Measurements from ENCODE around the gene PPARA.
A peak's percentile ranks its signal among the peaks of the same experiment; 100 is the strongest.

The PPARA gene

GRCh38 chr22:46115388-46115678, 35.0 kb upstream of the PPARA start:
- no peak for DNase-seq (ENCODE audit: insufficient read length)
- no peak for FAIRE-seq
- TF ChIP-seq POLR2A (IDR thresholded peaks at IDR 0.05; ENCODE audit: low read depth, low read length) = no peak
- TF ChIP-seq TAF1 (IDR thresholded peaks at IDR 0.05; ENCODE audit: borderline replicate concordance, low read depth, low read length) = no peak
- TF ChIP-seq POLR2AphosphoS5 (IDR thresholded peaks at IDR 0.05; ENCODE audit: low read depth, low read length) = no peak

GRCh38 chr22:46115755-46116490, 34.4 kb upstream of the PPARA start:
- no peak for FAIRE-seq

GRCh38 chr22:46116491-46116958, 33.8 kb upstream of the PPARA start:
- FAIRE-seq = peak; percentile 95
- TF ChIP-seq TAF1 (IDR thresholded peaks at IDR 0.05; ENCODE audit: borderline replicate concordance, low read depth, low read length) = no peak
- no peak for TF ChIP-seq POLR2AphosphoS5 (IDR thresholded peaks at IDR 0.05; ENCODE audit: low read depth, low read length)
- no peak for TF ChIP-seq POLR2A (IDR thresholded peaks at IDR 0.05; ENCODE audit: low read depth, low read length)
- DNase-seq (ENCODE audit: insufficient read length) = peak; percentile 99

More at GRCh38 chr22:46115755-46116490, 34.4 kb upstream of the PPARA start:
- TF ChIP-seq POLR2AphosphoS5 (IDR thresholded peaks at IDR 0.05; ENCODE audit: low read depth, low read length) (no peak), POLR2A (IDR thresholded peaks at IDR 0.05; ENCODE audit: low read depth, low read length) (no peak)
- DNase-seq (ENCODE audit: insufficient read length) = no peak

GRCh38 chr22:46117206-46118199, 32.8 kb upstream of the PPARA start:
- no peak for FAIRE-seq
- no peak for TF ChIP-seq TAF1 (IDR thresholded peaks at IDR 0.05; ENCODE audit: borderline replicate concordance, low read depth, low read length)
- TF ChIP-seq POLR2A (IDR thresholded peaks at IDR 0.05; ENCODE audit: low read depth, low read length) = no peak
- no peak for TF ChIP-seq POLR2AphosphoS5 (IDR thresholded peaks at IDR 0.05; ENCODE audit: low read depth, low read length)
- DNase-seq (ENCODE audit: insufficient read length) = no peak

GRCh38 chr22:46119093-46119728, 31.1 kb upstream of the PPARA start:
- DNase-seq (ENCODE audit: insufficient read length) = no peak
- FAIRE-seq = no peak
- no peak for TF ChIP-seq POLR2A (IDR thresholded peaks at IDR 0.05; ENCODE audit: low read depth, low read length)
- no peak for TF ChIP-seq TAF1 (IDR thresholded peaks at IDR 0.05; ENCODE audit: borderline replicate concordance, low read depth, low read length)

- DNase-seq (ENCODE audit: insufficient read length) = no peak
- TF ChIP-seq POLR2A (IDR thresholded peaks at IDR 0.05; ENCODE audit: low read depth, low read length) (no peak), TAF1 (IDR thresholded peaks at IDR 0.05; ENCODE audit: borderline replicate concordance, low read depth, low read length) (no peak), POLR2AphosphoS5 (IDR thresholded peaks at IDR 0.05; ENCODE audit: low read depth, low read length) (no peak)
- FAIRE-seq = no peak
Observed at GRCh38 chr22:46119729-46120419, 30.5 kb upstream of the PPARA start.

- no peak for TF ChIP-seq TAF1 (IDR thresholded peaks at IDR 0.05; ENCODE audit: borderline replicate concordance, low read depth, low read length)
- TF ChIP-seq POLR2AphosphoS5 (IDR thresholded peaks at IDR 0.05; ENCODE audit: low read depth, low read length) = no peak
- DNase-seq (ENCODE audit: insufficient read length) (no peak), FAIRE-seq (no peak)
Observed at GRCh38 chr22:46120420-46120737, 29.9 kb upstream of the PPARA start.

- FAIRE-seq = no peak
- DNase-seq (ENCODE audit: insufficient read length) = no peak
- TF ChIP-seq TAF1 (IDR thresholded peaks at IDR 0.05; ENCODE audit: borderline replicate concordance, low read depth, low read length) = no peak
- TF ChIP-seq POLR2AphosphoS5 (IDR thresholded peaks at IDR 0.05; ENCODE audit: low read depth, low read length) = no peak
- no peak for TF ChIP-seq POLR2A (IDR thresholded peaks at IDR 0.05; ENCODE audit: low read depth, low read length)
Observed at GRCh38 chr22:46121079-46121478, 29.2 kb upstream of the PPARA start.

- no peak for TF ChIP-seq POLR2A (IDR thresholded peaks at IDR 0.05; ENCODE audit: low read depth, low read length)
- TF ChIP-seq POLR2AphosphoS5 (IDR thresholded peaks at IDR 0.05; ENCODE audit: low read depth, low read length) = no peak
- TF ChIP-seq TAF1 (IDR thresholded peaks at IDR 0.05; ENCODE audit: borderline replicate concordance, low read depth, low read length) = no peak
- FAIRE-seq (no peak), DNase-seq (ENCODE audit: insufficient read length) (no peak)
Observed at GRCh38 chr22:46121523-46122287, 28.6 kb upstream of the PPARA start.

- TF ChIP-seq TAF1 (IDR thresholded peaks at IDR 0.05; ENCODE audit: borderline replicate concordance, low read depth, low read length) (no peak), POLR2A (IDR thresholded peaks at IDR 0.05; ENCODE audit: low read depth, low read length) (no peak), POLR2AphosphoS5 (IDR thresholded peaks at IDR 0.05; ENCODE audit: low read depth, low read length) (no peak)
- peak; percentile 93 for DNase-seq (ENCODE audit: insufficient read length)
- FAIRE-seq = peak; percentile 67
Observed at GRCh38 chr22:46122511-46122971, 27.8 kb upstream of the PPARA start.

All from GM12892 (cell line).